NCI-H526 (cell line): ENCODE data around the gene ATP2A2.
"Not testable (repeated sequence)": the region's sequence is repeated elsewhere in the genome, so short reads cannot be mapped to it uniquely, and the experiment has no call there.

Experiments
- DNase-seq, 2 experiments: peaks; one replicate each; lab custom pipeline; 2025; lab: John Stamatoyannopoulos, UW

The ATP2A2 gene

GRCh38 chr12:110369992-110370391 lies 88.9 kb downstream of the ATP2A2 start:
- DNase-seq = no peak

DNA sequence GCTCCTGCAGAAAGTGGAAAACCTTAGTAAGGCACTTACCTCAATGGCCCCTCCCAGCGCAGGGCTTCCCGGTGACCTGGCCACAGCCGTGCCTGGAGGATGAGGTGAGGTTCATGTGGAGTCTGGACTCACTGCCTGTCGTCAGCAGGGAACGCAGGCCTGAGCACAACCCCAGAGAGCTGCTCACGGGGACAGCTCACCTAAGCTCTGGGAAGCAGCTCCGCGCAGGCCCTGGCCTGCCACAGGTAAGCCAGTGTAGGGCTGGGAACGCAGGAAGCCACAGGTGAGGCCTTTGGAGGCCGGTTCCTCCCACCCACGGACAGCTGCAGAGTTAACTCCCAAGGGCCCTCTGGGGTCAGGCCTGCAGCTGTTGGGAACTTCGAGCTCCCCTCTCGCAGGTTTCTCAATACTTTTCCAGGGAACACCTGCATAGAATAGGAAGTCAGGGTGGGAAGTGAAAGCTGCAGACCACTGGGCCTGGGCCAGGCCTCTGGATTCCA lies 89.7 kb downstream of the ATP2A2 start:
- no peak for DNase-seq

DNA sequence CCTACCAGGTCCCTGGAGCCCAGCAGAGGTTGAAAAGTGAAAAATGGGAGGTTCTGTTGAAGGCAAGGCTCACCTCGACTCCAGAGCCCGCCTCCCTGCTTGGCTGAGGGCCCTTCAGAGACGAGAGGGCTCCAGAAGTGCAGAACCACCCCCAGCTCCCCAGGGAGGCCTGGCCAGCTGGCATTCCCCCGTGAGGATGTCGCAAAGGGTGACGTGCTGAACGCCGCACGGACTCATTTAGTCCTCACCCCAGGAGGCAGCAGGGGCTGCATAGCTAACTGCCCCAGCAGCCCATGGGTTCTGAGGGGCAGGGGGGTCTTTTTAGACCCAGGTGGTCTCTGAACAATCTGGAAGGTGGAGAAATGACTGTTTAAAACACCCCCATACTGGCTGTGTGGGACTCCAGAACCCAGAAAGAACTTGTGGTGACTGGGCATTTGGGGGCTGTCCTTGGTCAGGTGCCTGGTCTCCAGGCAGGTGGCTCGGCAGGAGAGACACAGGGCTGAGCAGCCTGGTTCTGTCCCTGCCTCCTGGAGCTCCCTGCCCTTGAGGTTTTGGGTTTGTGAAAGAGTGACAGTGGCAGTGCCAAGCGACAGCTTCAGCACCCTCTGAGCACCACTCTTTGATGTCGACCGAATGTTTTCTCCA lies 90.5 kb downstream of the ATP2A2 start:
- no peak for DNase-seq

GRCh38 chr12:110372056-110372425 lies 91.0 kb downstream of the ATP2A2 start:
- DNase-seq = no peak

- DNase-seq = no peak
Measured at GRCh38 chr12:110373025-110373424, 92.0 kb downstream of the ATP2A2 start.

- DNase-seq = no peak
Measured at GRCh38 chr12:110373425-110373824, 92.4 kb downstream of the ATP2A2 start.

DNA sequence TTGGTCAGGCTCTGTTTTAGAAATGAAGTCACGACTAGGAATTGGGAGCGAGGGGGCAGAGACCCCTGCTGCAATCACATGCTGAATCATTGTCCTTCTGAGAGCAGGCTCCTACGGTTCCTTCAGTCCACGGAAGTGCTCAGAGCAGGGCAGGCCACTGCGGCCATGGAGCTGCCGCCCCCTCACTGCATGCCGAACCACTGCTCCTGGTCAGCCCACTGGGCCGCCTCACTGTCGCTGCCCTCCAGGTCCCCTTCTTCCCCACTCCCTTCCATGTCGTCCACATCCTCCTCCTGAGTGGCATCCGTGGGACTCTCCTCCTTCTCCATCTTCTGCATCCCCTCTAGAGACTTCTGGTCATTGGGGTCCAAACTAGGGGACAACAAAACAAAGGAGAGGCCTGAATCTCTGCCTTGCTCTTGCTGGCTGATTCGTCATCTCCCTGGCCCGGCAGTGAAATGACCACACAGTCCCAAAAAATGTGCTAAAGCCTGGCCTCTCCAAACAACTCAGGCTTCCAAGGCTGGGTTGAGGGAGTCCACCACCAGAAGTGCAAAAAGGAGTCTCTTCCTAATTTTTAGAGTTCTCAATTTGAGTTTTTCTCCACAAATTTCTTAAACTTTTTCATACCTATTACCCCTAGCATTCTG lies 93.0 kb downstream of the ATP2A2 start:
- no peak for DNase-seq

GRCh38 chr12:110378131-110378790 lies 97.2 kb downstream of the ATP2A2 start:
- DNase-seq = not testable (repeated sequence)

DNA sequence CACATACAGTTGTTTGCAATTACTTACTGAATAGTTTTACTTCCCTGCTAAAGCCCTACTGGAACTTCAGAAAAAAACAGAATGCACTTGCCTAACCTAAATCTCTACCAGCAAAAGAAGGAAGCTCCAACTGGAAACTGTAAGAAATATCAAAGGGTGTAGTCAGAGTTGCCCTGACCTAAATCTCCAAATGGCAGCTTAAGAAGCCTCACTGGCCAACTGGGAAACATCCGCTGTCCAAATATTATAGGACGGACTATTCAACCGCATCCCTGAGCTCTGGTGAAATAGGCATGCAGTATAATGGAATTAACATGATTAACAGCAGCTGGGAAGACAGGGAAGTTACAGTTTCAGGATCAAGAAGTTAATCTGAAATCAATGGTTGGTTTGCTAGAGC lies 98.2 kb downstream of the ATP2A2 start:
- DNase-seq = no peak

DNA sequence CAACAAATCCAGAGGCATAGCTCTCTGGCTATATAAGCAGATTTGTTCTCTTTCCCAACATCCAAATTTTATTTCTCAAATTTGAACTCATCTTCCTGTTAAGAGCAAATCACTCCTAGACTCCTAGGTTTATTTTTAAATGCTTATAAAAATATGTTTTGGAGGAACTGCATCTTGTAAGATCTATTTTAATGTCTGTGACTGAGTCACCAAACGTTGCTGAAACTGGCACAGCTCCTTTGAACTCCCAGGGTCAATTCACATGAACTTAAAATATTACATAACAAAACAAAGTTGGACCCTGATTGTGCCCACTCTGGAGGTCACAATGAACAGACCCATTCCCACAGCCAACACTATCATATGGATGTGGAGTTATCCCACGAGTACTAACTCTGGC lies 98.6 kb downstream of the ATP2A2 start:
- DNase-seq = no peak

- DNase-seq = no peak
Measured at GRCh38 chr12:110382683-110383082, 101.6 kb downstream of the ATP2A2 start.
